IPS-20b (cell line): ENCODE data around the gene CST2.
"Not testable (repeated sequence)": the region's sequence is repeated elsewhere in the genome, so short reads cannot be mapped to it uniquely, and the experiment has no call there.

Experiments
- H3K27ac ChIP-seq: one replicate; pipeline ENCODE4 v1.5.1; 2013; ENCODE audit warnings: low read length
- H3K27me3 ChIP-seq: 2 replicates; pipeline ENCODE4 v1.6.1; 2013; ENCODE audit warnings: mild to moderate bottlenecking, low read length, inconsistent platforms; ENCODE audit not compliant: insufficient read depth
- H3K36me3 ChIP-seq: 2 replicates; pipeline ENCODE4 v1.6.1; 2013; ENCODE audit warnings: low read depth, mild to moderate bottlenecking, inconsistent platforms, low read length, moderate library complexity; ENCODE audit not compliant: insufficient read depth
- H3K4me1 ChIP-seq: 2 replicates; pipeline ENCODE4 v1.6.1; 2013; ENCODE audit warnings: mild to moderate bottlenecking, control low read depth, inconsistent platforms, low read length, moderate library complexity; ENCODE audit not compliant: insufficient read depth
- H3K4me3 ChIP-seq: 2 replicates; pipeline ENCODE4 v1.5.1; 2013; ENCODE audit warnings: mild to moderate bottlenecking, low read length, inconsistent platforms
- H3K9ac ChIP-seq: 2 replicates; pipeline ENCODE4 v1.6.1; 2013; ENCODE audit warnings: low read depth, mild to moderate bottlenecking, inconsistent platforms, low read length, moderate library complexity
- H3K9me3 ChIP-seq: 2 replicates; pipeline ENCODE4 v1.6.1; 2013; ENCODE audit warnings: mild to moderate bottlenecking, low read depth, low read length, inconsistent platforms; ENCODE audit not compliant: insufficient read depth

The CST2 gene

DNA sequence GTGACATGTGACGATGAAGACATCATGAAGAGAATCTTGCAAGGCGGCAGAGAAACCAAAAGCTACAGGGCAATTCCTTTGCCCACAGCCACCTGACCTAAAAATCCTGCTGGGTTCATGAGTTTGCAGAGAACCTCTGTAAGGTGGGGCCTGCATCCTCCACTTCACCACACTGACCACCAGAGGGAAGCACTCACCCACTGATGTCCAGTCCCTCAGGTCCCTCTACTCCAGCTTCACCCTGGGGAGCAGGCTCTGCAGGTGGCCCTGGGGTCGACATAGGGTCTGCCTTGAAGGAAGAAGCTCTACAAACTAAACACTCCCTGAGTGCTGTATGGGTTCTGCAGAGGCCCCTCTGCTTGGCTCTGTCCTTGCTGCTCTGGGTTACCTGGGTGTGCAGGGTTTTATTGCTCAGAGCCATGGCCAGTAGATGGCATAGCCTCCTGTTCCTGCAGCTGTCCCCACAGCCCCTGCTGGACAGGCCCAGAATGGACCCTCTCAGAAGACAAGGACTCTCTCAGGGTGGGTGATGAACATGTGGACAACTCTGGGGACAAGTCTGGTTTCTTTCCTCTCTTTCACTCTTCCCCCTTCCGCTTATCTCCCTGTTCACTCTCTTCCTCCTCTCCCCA, 27.2 kb downstream of the CST2 start:
- H3K27me3 ChIP-seq, H3K9me3 ChIP-seq, H3K9ac ChIP-seq, H3K27ac ChIP-seq, H3K4me1 ChIP-seq, H3K4me3 ChIP-seq, H3K36me3 ChIP-seq: not testable (repeated sequence)

DNA sequence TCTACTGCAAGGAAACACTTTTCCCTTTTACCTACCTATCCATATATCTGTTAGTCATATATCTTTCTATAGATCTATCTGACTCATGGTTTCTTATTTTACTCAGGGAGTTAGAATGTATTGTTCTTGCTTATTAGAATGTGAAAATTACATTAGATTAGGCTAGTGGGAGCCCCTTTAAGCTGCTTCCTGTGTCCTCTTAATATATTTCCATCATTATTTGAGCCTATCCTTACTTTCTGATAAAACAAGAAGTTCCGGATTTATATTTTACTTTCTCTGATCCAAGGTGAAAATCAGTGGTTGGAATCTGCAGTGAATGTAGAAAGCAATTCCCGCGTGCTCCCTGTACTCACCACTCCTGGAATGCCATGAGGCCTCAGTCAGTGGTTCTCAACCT, 31.0 kb downstream of the CST2 start:
- no peaks in the 10 kb centered on the region for H3K27me3 ChIP-seq
- no peaks in the 10 kb centered on the region for H3K9me3 ChIP-seq
- no peaks in the 10 kb centered on the region for H3K4me1 ChIP-seq
- H3K36me3 ChIP-seq = no peaks in the 10 kb centered on the region
- no peak overlapping the region for H3K27ac ChIP-seq
- no peak overlapping the region for H3K9ac ChIP-seq
- H3K4me3 ChIP-seq = no peak overlapping the region

DNA sequence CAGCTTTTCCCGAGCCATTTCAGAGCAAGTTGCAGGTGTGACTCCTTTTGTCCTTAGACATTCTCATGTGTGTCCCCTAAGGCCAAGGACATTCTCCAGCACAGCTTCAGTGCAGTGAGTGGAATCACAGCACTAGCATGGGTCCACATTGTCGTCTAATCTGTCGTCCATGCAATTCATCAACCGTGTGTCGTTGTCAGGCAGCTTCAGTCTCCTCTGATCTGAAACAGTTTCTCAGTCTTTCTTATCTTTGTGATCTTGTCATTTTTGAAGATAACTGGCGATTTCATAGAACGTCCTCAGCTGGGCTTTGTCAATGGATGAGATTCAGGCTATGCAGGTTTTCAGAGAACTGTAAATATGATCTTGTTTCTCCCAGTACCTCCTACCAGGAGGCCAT, 31.7 kb downstream of the CST2 start:
- Histone ChIP-seq H3K9me3 (no peaks in the 10 kb centered on the region), H3K9ac (no peak overlapping the region), H3K4me1 (no peaks in the 10 kb centered on the region)

DNA sequence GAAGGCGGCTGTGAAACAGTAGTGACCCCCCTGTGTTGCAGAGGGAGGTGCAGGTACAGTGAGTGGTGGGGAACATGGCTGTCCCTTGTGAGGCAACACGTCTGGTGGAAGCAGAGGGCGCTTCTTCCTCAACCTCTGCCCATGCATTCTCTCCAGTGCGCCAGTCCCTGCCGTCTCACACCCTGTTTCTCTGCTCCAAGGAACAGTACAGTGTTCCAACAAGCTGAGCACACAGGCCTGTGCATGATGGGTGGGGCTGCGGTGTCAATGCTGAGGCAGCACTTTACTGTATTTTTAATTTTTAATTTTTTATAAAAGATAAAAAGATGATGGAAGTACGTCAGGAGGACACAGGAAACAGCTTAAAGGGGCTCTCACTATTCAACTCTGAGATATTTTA, 32.5 kb downstream of the CST2 start:
- Histone ChIP-seq H3K4me1 (no peaks in the 10 kb centered on the region), H3K4me3 (no peak overlapping the region), H3K36me3 (no peaks in the 10 kb centered on the region), H3K9me3 (no peaks in the 10 kb centered on the region), H3K27me3 (no peaks in the 10 kb centered on the region), H3K9ac (no peak overlapping the region), H3K27ac (no peak overlapping the region)

More for the DNA sequence above, 31.7 kb downstream of the CST2 start:
- Histone ChIP-seq H3K36me3 (no peaks in the 10 kb centered on the region), H3K4me3 (no peak overlapping the region), H3K27ac (no peak overlapping the region), H3K27me3 (no peaks in the 10 kb centered on the region)

DNA sequence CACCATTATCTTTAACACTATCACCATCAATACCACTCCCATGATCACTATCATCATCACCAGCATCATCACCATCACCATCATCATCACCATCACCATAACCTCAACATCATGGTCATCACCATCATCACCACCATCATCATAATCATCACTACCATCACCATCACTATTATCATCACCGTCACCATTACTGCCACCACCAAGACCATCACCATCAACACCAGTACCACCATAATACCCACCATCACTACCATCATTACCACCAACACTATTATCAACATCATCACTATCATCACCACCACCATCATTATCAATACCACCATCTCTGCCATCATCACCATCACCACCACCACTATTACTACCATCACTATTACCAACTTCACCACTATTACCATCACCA, 43.1 kb downstream of the CST2 start:
- Histone ChIP-seq H3K4me3 (no peak overlapping the region), H3K27ac (no peak overlapping the region), H3K9me3 (no peaks in the 10 kb centered on the region), H3K27me3 (no peaks in the 10 kb centered on the region), H3K9ac (no peak overlapping the region), H3K4me1 (no peaks in the 10 kb centered on the region), H3K36me3 (no peaks in the 10 kb centered on the region)

DNA sequence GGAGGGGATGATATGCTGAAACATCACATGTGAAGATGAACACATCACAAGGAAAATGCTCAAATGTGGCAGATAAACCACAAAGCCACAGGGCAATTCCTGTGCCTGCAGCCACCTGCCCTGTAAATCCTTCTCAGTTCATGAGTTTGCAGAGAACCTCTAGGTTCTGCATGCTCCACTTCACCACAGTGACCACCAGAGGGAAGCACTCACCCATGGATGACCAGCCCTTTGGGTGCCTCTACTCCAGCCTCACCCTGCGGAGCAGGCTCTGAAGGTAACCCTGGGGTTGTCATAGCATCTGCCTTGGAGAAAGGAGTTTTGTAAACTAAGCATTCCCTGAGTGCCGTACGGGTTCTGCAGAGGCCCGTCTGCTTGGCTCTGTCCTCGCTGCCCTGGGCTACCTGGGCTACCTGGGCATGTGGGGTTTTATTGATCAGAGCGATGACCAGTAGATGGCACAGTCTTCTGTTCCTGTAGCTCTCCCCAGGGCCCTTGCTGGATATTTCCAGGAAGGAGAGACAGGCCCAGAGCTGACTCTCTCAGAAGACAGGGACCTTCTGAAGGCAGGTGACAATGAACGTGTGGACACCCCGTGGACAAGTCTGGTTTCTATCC, 44.1 kb downstream of the CST2 start:
- Histone ChIP-seq H3K4me3 (no peak overlapping the region), H3K36me3 (no peaks in the 10 kb centered on the region), H3K4me1 (no peaks in the 10 kb centered on the region), H3K27me3 (no peaks in the 10 kb centered on the region), H3K9ac (no peak overlapping the region), H3K9me3 (no peaks in the 10 kb centered on the region), H3K27ac (no peak overlapping the region)

DNA sequence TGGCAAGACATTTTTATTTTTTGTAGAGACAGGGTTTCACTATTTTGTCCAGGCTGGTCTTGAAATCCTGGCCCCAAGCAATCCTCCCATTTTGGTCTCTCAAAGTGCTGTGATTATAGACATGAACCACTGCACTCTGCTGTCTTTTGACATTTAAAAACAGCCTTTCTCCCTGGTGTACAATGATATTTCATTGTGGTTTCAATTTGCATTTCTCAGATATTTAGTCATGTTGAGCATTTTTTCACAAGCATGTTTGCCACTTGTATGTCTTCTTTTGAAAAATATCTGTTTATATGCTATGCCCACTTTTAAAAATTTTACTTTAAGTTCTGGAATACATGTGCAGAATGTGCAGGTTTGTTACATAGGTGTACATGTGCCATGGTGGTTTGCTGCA, 47.9 kb downstream of the CST2 start:
- not testable (repeated sequence) for H3K27me3 ChIP-seq, H3K4me3 ChIP-seq, H3K27ac ChIP-seq, H3K4me1 ChIP-seq, H3K9ac ChIP-seq, H3K9me3 ChIP-seq, H3K36me3 ChIP-seq

DNA sequence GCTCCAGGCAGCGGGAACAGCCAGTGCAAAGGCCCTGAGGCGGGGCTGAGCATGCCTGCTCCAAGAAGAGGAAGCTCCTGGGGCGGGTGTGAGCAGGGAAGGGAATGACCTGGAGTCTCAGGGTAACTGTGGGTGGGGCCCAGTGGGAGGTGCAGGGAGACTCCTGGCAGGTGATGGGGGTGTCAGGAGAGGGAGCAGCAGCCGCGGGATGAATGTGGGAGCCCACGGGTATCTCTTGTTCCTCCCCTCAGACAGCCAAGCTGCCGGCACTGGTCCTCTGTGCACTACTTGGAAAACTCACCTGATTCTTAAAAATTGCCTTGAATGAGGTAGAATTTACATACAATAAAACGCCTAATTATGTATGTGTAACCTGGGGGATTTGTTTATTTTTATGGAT, 49.1 kb downstream of the CST2 start:
- not testable (repeated sequence) for H3K9me3 ChIP-seq, H3K36me3 ChIP-seq, H3K27me3 ChIP-seq, H3K4me1 ChIP-seq, H3K4me3 ChIP-seq, H3K27ac ChIP-seq, H3K9ac ChIP-seq

DNA sequence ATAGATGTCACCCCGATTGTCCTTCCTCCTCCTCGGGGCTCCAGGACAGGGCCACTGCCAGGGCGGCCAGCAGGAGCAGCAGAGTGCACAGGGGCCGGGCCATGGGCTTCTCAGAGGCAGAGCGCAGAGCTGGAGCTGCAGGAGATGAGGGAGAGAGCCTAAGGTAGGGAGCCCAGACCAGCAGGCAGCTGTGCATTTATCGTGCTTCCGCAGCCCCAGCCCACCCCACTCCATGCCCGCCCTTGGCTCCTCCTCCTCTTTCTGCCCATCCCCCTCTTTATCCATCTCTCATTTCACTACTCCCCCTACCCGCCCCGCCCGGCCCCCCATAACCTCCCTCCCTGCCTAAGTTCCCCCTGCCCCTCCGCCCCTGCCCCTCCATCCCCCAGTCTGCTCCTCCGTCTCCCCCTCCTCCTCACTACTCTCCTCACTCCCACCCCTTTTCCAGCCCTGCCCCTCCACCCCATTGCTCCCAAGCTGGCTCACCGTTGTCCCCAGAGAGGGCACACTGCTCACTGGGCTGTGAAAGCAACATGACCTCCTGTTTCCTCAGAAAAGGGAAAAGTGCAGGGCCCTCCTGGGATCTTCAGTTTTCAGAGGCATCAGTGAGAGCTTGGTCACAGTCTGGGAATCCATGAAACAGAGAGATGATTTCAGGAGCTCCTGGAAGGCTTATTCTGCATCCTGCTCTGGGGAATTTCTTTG, 50.3 kb downstream of the CST2 start:
- Histone ChIP-seq H3K4me3 (no peak overlapping the region), H3K9me3 (no peaks in the 10 kb centered on the region)

DNA sequence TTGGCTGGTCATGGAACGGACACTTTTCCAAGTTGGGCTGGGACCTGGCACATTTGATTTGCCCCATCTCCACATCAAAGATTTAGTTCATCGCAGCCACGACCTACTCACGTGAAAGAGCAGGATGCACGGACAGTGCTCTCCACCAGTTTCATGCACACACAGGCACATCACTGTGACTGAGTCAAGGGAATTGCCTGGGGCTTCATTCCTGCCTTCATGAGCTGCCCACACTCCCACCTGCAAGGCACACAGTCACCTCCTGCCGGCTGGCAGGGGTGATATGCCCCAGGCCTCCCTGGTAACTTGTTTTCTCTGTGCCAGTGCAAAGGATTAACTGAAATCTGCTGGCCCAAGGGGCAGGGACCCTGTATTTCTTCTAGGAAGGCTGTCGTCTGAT, 52.4 kb downstream of the CST2 start:
- Histone ChIP-seq H3K4me3 (no peak overlapping the region), H3K27ac (no peak overlapping the region)

More for the DNA sequence above, 50.3 kb downstream of the CST2 start:
- Histone ChIP-seq H3K27me3 (peaks cover 5% of the 10 kb centered on the region; the same call in 1 of the 2 replicates), H3K27ac (no peak overlapping the region), H3K4me1 (no peaks in the 10 kb centered on the region), H3K9ac (no peak overlapping the region), H3K36me3 (no peaks in the 10 kb centered on the region)

More for the DNA sequence above, 52.4 kb downstream of the CST2 start:
- H3K9ac ChIP-seq = no peak overlapping the region
- peaks cover 5% of the 10 kb centered on the region; the same call in 1 of the 2 replicates for H3K27me3 ChIP-seq
- no peaks in the 10 kb centered on the region for H3K36me3 ChIP-seq
- H3K4me1 ChIP-seq = no peaks in the 10 kb centered on the region
- H3K9me3 ChIP-seq = no peaks in the 10 kb centered on the region
